GM12892 (cell line): ENCODE measurements around the gene CEACAM20.

Source experiments
- POLR2A ChIP-seq: IDR thresholded peaks from 2 replicates; pipeline ENCODE4 v1.6.1; 2011; ENCODE audit warnings: low read depth, low read length, control low read depth
- POLR2AphosphoS5 ChIP-seq: IDR thresholded peaks from 2 replicates; pipeline ENCODE4 v1.6.1; 2011; ENCODE audit warnings: low read depth, low read length, control low read depth

DNA sequence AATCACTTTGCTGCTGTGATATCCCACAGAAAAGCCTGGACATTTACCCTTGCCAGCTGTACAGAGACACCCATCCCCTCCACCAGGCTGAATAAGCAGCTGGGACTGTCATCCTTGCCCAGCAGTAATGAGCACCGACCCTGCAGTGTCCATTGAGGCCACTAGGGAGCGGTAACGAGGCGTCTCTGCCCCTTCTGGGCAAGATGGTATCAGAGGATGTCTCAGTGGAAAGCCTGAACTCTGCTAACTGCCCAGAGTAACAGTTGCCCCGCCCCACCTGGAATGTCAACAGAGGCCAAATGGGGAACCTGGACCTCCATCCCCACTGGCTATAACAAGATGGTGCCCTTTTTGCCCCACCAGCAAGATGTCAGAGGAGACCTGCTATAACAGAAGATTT is 22.8 kb upstream of the CEACAM20 start:
- TF ChIP-seq POLR2A (no peak), POLR2AphosphoS5 (no peak)
